WI38 (cell line): ENCODE data around the gene LTC4S.
"Not testable (repeated sequence)": the region's sequence is repeated elsewhere in the genome, so short reads cannot be mapped to it uniquely, and the experiment has no call there.

Experiments
- H3K4me3 ChIP-seq: 2 replicates; pipeline ENCODE4 v1.5.1; 2011; ENCODE audit warnings: low read depth, mild to moderate bottlenecking, control low read depth, low read length
- TF ChIP-seq, protein P1 (sequence below): IDR thresholded peaks from 2 replicates; pipeline ENCODE4 v1.5.1; 2012; ENCODE audit warnings: low read depth, mild to moderate bottlenecking, control low read depth, low read length

The LTC4S gene

GRCh38 chr5:179830818-179831468, 37.2 kb downstream of the LTC4S start:
- H3K4me3 ChIP-seq: no peak overlapping the region
- TF ChIP-seq, protein P1, sequence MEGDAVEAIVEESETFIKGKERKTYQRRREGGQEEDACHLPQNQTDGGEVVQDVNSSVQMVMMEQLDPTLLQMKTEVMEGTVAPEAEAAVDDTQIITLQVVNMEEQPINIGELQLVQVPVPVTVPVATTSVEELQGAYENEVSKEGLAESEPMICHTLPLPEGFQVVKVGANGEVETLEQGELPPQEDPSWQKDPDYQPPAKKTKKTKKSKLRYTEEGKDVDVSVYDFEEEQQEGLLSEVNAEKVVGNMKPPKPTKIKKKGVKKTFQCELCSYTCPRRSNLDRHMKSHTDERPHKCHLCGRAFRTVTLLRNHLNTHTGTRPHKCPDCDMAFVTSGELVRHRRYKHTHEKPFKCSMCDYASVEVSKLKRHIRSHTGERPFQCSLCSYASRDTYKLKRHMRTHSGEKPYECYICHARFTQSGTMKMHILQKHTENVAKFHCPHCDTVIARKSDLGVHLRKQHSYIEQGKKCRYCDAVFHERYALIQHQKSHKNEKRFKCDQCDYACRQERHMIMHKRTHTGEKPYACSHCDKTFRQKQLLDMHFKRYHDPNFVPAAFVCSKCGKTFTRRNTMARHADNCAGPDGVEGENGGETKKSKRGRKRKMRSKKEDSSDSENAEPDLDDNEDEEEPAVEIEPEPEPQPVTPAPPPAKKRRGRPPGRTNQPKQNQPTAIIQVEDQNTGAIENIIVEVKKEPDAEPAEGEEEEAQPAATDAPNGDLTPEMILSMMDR: no peak

- TF ChIP-seq, protein P1: no peak
- H3K4me3 ChIP-seq: no peak overlapping the region
Observed at GRCh38 chr5:179832039-179832745, 38.4 kb downstream of the LTC4S start.

DNA sequence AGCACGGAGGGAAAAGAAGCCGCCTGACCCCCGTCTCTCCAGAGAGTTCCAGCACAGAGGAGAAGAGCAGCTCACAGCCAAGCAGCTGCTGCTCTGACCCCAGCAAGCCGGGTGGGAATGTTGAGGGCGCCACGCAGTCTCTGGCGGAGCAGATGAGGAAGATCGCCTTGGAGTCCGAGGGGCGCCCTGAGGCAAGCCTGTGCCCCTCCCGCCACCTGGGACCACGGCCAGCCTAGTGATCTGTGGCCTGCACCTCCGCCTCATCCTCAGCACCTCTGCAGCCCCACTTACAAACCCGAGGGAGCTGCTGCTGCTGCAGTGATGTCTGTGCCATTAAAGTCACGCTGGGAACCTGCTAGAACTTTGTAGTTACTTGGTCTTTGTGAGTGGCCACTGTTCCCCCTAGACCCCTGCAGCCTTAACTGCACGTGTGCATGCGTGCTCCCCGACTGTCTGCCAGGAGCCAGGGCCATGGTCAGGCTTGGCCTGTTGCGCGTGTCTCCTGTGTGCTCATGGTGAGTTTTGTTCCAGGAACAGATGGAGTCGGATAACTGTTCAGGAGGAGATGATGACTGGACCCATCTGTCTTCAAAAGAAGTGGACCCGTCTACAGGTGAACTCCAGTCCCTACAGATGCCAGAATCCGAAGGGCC, 39.4 kb downstream of the LTC4S start:
- H3K4me3 ChIP-seq: no peak overlapping the region
- TF ChIP-seq, protein P1: no peak

DNA sequence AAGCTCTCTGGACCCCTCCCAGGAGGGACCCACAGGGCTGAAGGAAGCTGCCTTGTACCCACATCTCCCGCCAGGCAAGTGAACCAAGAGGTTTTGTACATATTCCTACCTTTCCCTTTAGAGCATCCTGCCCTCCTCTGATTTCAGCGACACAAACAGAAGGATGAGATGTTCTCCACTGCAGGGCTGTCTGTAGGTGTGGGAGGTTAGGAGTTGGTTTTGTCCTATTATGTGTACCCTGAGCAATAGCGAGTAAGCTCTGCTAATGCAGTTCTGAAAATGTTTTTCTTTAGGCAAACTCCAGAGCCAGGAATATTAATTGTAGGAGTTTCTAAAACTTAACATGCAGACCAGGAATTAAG, 39.9 kb downstream of the LTC4S start:
- TF ChIP-seq, protein P1: no peak
- H3K4me3 ChIP-seq: no peak overlapping the region

GRCh38 chr5:179834120-179834519, 40.3 kb downstream of the LTC4S start:
- TF ChIP-seq, protein P1: no peak
- no peak overlapping the region for H3K4me3 ChIP-seq

DNA sequence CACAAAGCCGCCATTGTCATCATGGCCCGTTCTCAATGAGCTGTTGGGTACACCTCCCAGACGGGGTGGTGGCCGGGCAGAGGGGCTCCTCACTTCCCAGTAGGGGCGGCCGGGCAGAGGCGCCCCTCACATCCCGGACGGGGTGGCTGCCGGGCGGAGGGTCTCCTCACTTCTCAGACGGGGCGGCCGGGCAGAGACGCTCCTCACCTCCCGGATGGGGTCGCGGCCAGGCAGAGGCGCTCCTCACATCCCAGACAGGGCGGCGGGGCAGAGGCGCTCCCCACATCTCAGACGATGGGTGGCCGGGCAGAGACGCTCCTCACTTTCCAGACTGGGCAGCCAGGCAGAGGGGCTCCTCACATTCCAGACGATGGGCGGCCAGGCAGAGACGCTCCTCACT, 41.1 kb downstream of the LTC4S start:
- H3K4me3 ChIP-seq: not testable (repeated sequence)

- H3K4me3 ChIP-seq: no peak overlapping the region
- TF ChIP-seq, protein P1: no peak
Observed at GRCh38 chr5:179836225-179837019, 42.6 kb downstream of the LTC4S start.
